Neural progenitor cell (in vitro differentiated cells): ENCODE data around the gene MMP25. TPM values are rescaled to one million over a fixed set of nuclear protein-coding genes. Genes with fewer than 3 reads are reported as not detected.
A peak's percentile ranks its signal among the peaks of the same experiment; 100 is the strongest.

Source experiments
- DNase-seq: peaks from one replicate; pipeline ENCODE4 v3.0.0-alpha.2; 2016; ENCODE audit warnings: low spot score
- H2AFZ ChIP-seq: fragments of 200-600 bp; sonication (generic); replicated peaks from 2 replicates; pipeline ENCODE4 v1.6.1; 2016; ENCODE audit warnings: antibody characterized with exemption
- H3F3A ChIP-seq: fragments of 200-600 bp; sonication (generic); 2 replicates; pipeline ENCODE4 v1.6.1; 2016; ENCODE audit warnings: antibody characterized with exemption, low read depth
- H3K27ac ChIP-seq: fragments of 200-600 bp; sonication (generic); 2 replicates; pipeline ENCODE4 v1.5.1; 2016; ENCODE audit warnings: mild to moderate bottlenecking
- H3K27me3 ChIP-seq: fragments of 200-600 bp; sonication (generic); 2 replicates; pipeline ENCODE4 v1.6.1; 2016; ENCODE audit warnings: mild to moderate bottlenecking, moderate library complexity
- H3K36me3 ChIP-seq: fragments of 200-600 bp; sonication (generic); 2 replicates; pipeline ENCODE4 v1.5.1; 2016
- H3K4me1 ChIP-seq: fragments of 200-600 bp; sonication (generic); 2 replicates; pipeline ENCODE4 v1.6.1; 2016; ENCODE audit warnings: mixed run types
- H3K4me2 ChIP-seq: fragments of 200-600 bp; sonication (generic); 2 replicates; pipeline ENCODE4 v1.6.1; 2016
- H3K4me3 ChIP-seq: fragments of 200-600 bp; sonication (generic); 2 replicates; pipeline ENCODE4 v1.5.1; 2016
- H3K79me2 ChIP-seq: fragments of 200-600 bp; sonication (generic); 2 replicates; pipeline ENCODE4 v1.6.1; 2016; ENCODE audit warnings: low read depth
- H3K9ac ChIP-seq: fragments of 200-600 bp; sonication (generic); 2 replicates; pipeline ENCODE4 v1.6.1; 2016
- H3K9me3 ChIP-seq: fragments of 200-600 bp; sonication (generic); 2 replicates; pipeline ENCODE4 v1.5.1; 2016; ENCODE audit warnings: low read depth
- H4K20me1 ChIP-seq: fragments of 200-600 bp; sonication (generic); 2 replicates; pipeline ENCODE4 v1.6.1; 2016; ENCODE audit warnings: low read depth
- H3K27ac Mint-ChIP-seq: 3 replicates; pipeline ENCODE4 v1.8.0; 2021; ENCODE audit warnings: mixed read lengths
- H3K27me3 Mint-ChIP-seq: 2 replicates; pipeline ENCODE4 v1.8.0; 2022; ENCODE audit warnings: low read depth, mild to moderate bottlenecking, inconsistent platforms, moderate library complexity, mixed read lengths; ENCODE audit not compliant: insufficient read depth
- H3K36me3 Mint-ChIP-seq: 3 replicates; pipeline ENCODE4 v1.8.0; 2021; ENCODE audit warnings: mixed read lengths
- H3K4me1 Mint-ChIP-seq: 3 replicates; pipeline ENCODE4 v1.8.0; 2021; ENCODE audit warnings: mixed read lengths
- H3K4me3 Mint-ChIP-seq: 3 replicates; pipeline ENCODE4 v1.8.0; 2021; ENCODE audit warnings: mild to moderate bottlenecking, moderate library complexity, mixed read lengths
- H3K9me3 Mint-ChIP-seq: 3 replicates; pipeline ENCODE4 v1.8.0; 2020; ENCODE audit warnings: mixed read lengths
- CTCF ChIP-seq: fragments of 200-600 bp; sonication (generic); IDR thresholded peaks from 2 replicates; pipeline ENCODE4 v1.5.1; 2017; ENCODE audit warnings: antibody characterized with exemption, mild to moderate bottlenecking
- EZH2 ChIP-seq: fragments of 200-600 bp; sonication (generic); IDR thresholded peaks from 2 replicates; pipeline ENCODE4 v1.6.1; 2017; ENCODE audit warnings: antibody characterized with exemption, mild to moderate bottlenecking, moderate library complexity
- EZH2phosphoT487 ChIP-seq: fragments of 200-600 bp; sonication (generic); IDR thresholded peaks from 2 replicates; pipeline ENCODE4 v1.6.1; 2017; ENCODE audit warnings: antibody characterized with exemption
- total RNA-seq: library from RNA; depleted of rRNA; stranded (reverse); fragments of >200 nt; gene quantifications from 2 replicates; pipeline ENCODE4 v1.2.3, GENCODE V29; 2015; ENCODE audit warnings: low replicate concordance

Gene MMP25
- total RNA-seq, 1 donor from 2014 or later = 0.58 TPM

- Histone ChIP-seq H3F3A (peaks cover 18% of the 10 kb centered on the region), H3K9me3 (no peaks in the 10 kb centered on the region), H3K4me3 (no peak overlapping the region), H3K27ac (no peak overlapping the region), H3K36me3 (no peaks in the 10 kb centered on the region), H4K20me1 (no peaks in the 10 kb centered on the region), H3K9ac (no peak overlapping the region), H3K79me2 (peaks cover 38% of the 10 kb centered on the region), H3K4me2 (no peak overlapping the region), H2AFZ (no peak overlapping the region), H3K4me1 (peaks cover 23% of the 10 kb centered on the region), H3K27me3 (peaks cover 6% of the 10 kb centered on the region)
- H3K27ac Mint-ChIP-seq = no peak overlapping the region
- H3K4me1 Mint-ChIP-seq = peaks cover 27% of the 10 kb centered on the region
- H3K36me3 Mint-ChIP-seq = no peaks in the 10 kb centered on the region
- H3K4me3 Mint-ChIP-seq = no peak overlapping the region
- no peaks in the 10 kb centered on the region for H3K9me3 Mint-ChIP-seq
- peak; percentile 68 for DNase-seq
- peaks cover 18% of the 10 kb centered on the region for H3K27me3 Mint-ChIP-seq
- TF ChIP-seq CTCF (peak; percentile 85), EZH2 (no peak)
Measured at GRCh38 chr16:3094289-3095027, 48.1 kb downstream of the MMP25 start.

- peaks cover 28% of the 10 kb centered on the region for H3F3A ChIP-seq
- H3K36me3 ChIP-seq = no peaks in the 10 kb centered on the region
- no peak overlapping the region for H3K4me2 ChIP-seq
- Mint-ChIP-seq H3K4me1 (peaks cover 35% of the 10 kb centered on the region), H3K27me3 (peaks cover 22% of the 10 kb centered on the region), H3K36me3 (no peaks in the 10 kb centered on the region), H3K4me3 (no peak overlapping the region), H3K9me3 (no peaks in the 10 kb centered on the region), H3K27ac (no peak overlapping the region)
- peaks cover 28% of the 10 kb centered on the region for H3K4me1 ChIP-seq
- H3K9ac ChIP-seq = no peak overlapping the region
- H2AFZ ChIP-seq = no peak overlapping the region
- H3K27me3 ChIP-seq = peaks cover 6% of the 10 kb centered on the region
- no peak overlapping the region for H3K4me3 ChIP-seq
- H3K79me2 ChIP-seq = peaks cover 38% of the 10 kb centered on the region
- no peaks in the 10 kb centered on the region for H4K20me1 ChIP-seq
- no peak for DNase-seq
- H3K27ac ChIP-seq = no peak overlapping the region
- H3K9me3 ChIP-seq = no peaks in the 10 kb centered on the region
- TF ChIP-seq CTCF (no peak), EZH2phosphoT487 (no peak), EZH2 (no peak)
Measured at GRCh38 chr16:3095869-3096268, 49.5 kb downstream of the MMP25 start.

GRCh38 chr16:3096362-3096761 lies 50.0 kb downstream of the MMP25 start:
- peaks cover 40% of the 10 kb centered on the region for H3K4me1 Mint-ChIP-seq

More at GRCh38 chr16:3096362-3096761, 50.0 kb downstream of the MMP25 start:
- Mint-ChIP-seq H3K9me3 (no peaks in the 10 kb centered on the region), H3K27ac (no peak overlapping the region), H3K27me3 (peaks cover 20% of the 10 kb centered on the region), H3K4me3 (no peak overlapping the region), H3K36me3 (no peaks in the 10 kb centered on the region)
- Histone ChIP-seq H3K79me2 (peaks cover 38% of the 10 kb centered on the region), H3K4me2 (no peak overlapping the region), H3K27me3 (peaks cover 6% of the 10 kb centered on the region), H3K27ac (no peak overlapping the region), H2AFZ (no peak overlapping the region), H3K9me3 (no peaks in the 10 kb centered on the region), H3K4me3 (no peak overlapping the region), H3K36me3 (no peaks in the 10 kb centered on the region), H3K4me1 (peaks cover 28% of the 10 kb centered on the region), H3K9ac (no peak overlapping the region), H3F3A (peaks cover 33% of the 10 kb centered on the region), H4K20me1 (no peaks in the 10 kb centered on the region)
- TF ChIP-seq CTCF (no peak), EZH2 (no peak), EZH2phosphoT487 (no peak)
- DNase-seq = no peak
